Mesothelial cell of epicardium (in vitro differentiated cells): ENCODE measurements around the gene HKDC1. TPM values are rescaled to one million over a fixed set of nuclear protein-coding genes. Genes with fewer than 3 reads are reported as not detected.

ENCODE experiments used
- DNase-seq, 2 experiments: peaks; one replicate each; pipeline ENCODE4 v3.0.0; 2021; ENCODE audit warnings: low spot score in 2 of 2; ENCODE audit not compliant: unreplicated experiment in 2 of 2
- H3K27ac Mint-ChIP-seq: 2 replicates; pipeline ENCODE4 v1.8.0; 2021; ENCODE audit warnings: mixed read lengths
- H3K27me3 Mint-ChIP-seq: 2 replicates; pipeline ENCODE4 v1.8.0; 2021; ENCODE audit warnings: low read depth, mixed read lengths
- H3K36me3 Mint-ChIP-seq: 2 replicates; pipeline ENCODE4 v1.8.0; 2021; ENCODE audit warnings: mixed read lengths
- H3K4me1 Mint-ChIP-seq: 2 replicates; pipeline ENCODE4 v1.8.0; 2021; ENCODE audit warnings: mixed read lengths
- H3K4me3 Mint-ChIP-seq: 2 replicates; pipeline ENCODE4 v1.8.0; 2021; ENCODE audit warnings: mild to moderate bottlenecking, moderate library complexity, mixed read lengths
- H3K9me3 Mint-ChIP-seq: 2 replicates; pipeline ENCODE4 v1.8.0; 2021; ENCODE audit warnings: mixed read lengths
- total RNA-seq: library from RNA; stranded (reverse); gene quantifications from 3 replicates; pipeline ENCODE4 v1.2.1, GENCODE V29; 2021
- TF ChIP-seq, protein P1 (sequence below): fragments of 200-600 bp; sonication (generic); IDR thresholded peaks from one replicate; pipeline ENCODE4 v1.5.0; 2021; ENCODE audit warnings: antibody characterized with exemption; ENCODE audit not compliant: unreplicated experiment

HKDC1 gene
- total RNA-seq, 1 donor from 2014 or later, result not detected

- H3K27ac Mint-ChIP-seq, result no peak overlapping the region
- DNase-seq, result no peak
- peaks cover 26% of the 10 kb centered on the region for H3K36me3 Mint-ChIP-seq
Observed at GRCh38 chr10:69202332-69202731, 17.8 kb upstream of the HKDC1 start.

DNA sequence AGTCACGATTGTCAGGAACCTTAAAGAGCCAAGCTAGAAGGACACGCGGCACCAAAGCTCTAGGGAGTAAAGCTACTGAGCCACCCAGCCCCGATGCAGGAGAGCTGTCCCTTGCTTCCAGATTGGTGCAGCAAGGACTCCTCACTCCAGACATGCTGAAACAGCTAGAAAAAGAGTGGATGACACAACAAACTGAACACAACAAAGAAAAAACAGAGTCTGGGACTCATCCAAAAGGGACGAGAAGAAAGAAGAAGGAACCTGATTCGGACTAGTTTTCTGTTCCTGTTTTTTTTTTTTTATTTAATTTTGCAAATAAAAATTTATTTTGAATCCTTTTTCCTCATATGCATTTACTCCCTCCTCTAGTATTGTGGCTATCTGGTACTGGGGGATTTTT lies 11.4 kb upstream of the HKDC1 start:
- Mint-ChIP-seq H3K36me3 (peaks cover 27% of the 10 kb centered on the region), H3K27me3 (no peaks in the 10 kb centered on the region), H3K27ac (no peak overlapping the region), H3K4me3 (no peak overlapping the region), H3K4me1 (no peaks in the 10 kb centered on the region), H3K9me3 (peaks cover 4% of the 10 kb centered on the region)
- TF ChIP-seq, protein P1, sequence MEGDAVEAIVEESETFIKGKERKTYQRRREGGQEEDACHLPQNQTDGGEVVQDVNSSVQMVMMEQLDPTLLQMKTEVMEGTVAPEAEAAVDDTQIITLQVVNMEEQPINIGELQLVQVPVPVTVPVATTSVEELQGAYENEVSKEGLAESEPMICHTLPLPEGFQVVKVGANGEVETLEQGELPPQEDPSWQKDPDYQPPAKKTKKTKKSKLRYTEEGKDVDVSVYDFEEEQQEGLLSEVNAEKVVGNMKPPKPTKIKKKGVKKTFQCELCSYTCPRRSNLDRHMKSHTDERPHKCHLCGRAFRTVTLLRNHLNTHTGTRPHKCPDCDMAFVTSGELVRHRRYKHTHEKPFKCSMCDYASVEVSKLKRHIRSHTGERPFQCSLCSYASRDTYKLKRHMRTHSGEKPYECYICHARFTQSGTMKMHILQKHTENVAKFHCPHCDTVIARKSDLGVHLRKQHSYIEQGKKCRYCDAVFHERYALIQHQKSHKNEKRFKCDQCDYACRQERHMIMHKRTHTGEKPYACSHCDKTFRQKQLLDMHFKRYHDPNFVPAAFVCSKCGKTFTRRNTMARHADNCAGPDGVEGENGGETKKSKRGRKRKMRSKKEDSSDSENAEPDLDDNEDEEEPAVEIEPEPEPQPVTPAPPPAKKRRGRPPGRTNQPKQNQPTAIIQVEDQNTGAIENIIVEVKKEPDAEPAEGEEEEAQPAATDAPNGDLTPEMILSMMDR, result no peak
- DNase-seq, result no peak

More at GRCh38 chr10:69202332-69202731, 17.8 kb upstream of the HKDC1 start:
- H3K4me3 Mint-ChIP-seq, result no peak overlapping the region
- H3K9me3 Mint-ChIP-seq, result no peaks in the 10 kb centered on the region
- no peaks in the 10 kb centered on the region for H3K4me1 Mint-ChIP-seq
- TF ChIP-seq, protein P1, result no peak
- no peaks in the 10 kb centered on the region for H3K27me3 Mint-ChIP-seq

DNA sequence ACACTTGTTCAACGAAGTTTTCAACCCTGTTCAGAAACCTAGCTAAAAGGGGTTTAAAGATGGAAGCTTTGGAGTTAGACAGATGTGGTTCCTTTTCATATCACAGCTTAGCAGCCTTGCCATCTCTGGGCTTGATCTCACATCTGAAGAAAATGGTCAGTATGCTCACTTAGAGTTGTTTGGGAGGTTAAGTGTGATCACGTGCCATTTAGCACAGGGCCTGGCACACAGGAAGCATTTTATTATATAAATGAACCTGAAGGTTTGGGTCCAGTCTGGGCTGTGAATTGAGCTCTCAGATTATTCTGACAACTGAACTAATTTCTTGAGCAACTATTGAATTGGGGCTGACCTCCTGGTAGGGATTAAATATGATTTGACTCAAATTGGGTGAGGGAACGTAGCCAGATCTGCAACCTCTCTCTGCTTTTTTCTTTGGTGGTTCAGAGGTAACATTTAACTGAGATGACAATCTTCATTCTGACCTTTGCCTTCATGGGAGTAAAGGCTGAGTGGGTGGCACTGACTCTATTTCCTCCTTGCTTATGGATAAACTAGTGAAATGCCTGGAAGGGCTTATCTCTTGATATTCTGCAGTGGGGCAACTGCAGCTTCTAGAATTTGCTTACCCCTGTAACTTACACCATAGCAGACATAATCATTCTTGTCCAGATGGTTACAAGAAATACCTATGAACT lies 10.2 kb upstream of the HKDC1 start:
- no peaks in the 10 kb centered on the region for H3K4me1 Mint-ChIP-seq
- H3K27ac Mint-ChIP-seq, result no peak overlapping the region
- peaks cover 26% of the 10 kb centered on the region for H3K36me3 Mint-ChIP-seq
- H3K27me3 Mint-ChIP-seq, result no peaks in the 10 kb centered on the region
- no peak for DNase-seq
- H3K9me3 Mint-ChIP-seq, result peaks cover 13% of the 10 kb centered on the region
- TF ChIP-seq, protein P1, result no peak
- no peak overlapping the region for H3K4me3 Mint-ChIP-seq

GRCh38 chr10:69211104-69211503 lies 9.0 kb upstream of the HKDC1 start:
- H3K9me3 Mint-ChIP-seq, result peaks cover 13% of the 10 kb centered on the region
- H3K4me1 Mint-ChIP-seq, result peaks cover 8% of the 10 kb centered on the region
- no peak overlapping the region for H3K27ac Mint-ChIP-seq
- H3K4me3 Mint-ChIP-seq, result no peak overlapping the region
- no peaks in the 10 kb centered on the region for H3K27me3 Mint-ChIP-seq
- peaks cover 20% of the 10 kb centered on the region for H3K36me3 Mint-ChIP-seq
- DNase-seq, result no peak
- TF ChIP-seq, protein P1, result no peak

DNA sequence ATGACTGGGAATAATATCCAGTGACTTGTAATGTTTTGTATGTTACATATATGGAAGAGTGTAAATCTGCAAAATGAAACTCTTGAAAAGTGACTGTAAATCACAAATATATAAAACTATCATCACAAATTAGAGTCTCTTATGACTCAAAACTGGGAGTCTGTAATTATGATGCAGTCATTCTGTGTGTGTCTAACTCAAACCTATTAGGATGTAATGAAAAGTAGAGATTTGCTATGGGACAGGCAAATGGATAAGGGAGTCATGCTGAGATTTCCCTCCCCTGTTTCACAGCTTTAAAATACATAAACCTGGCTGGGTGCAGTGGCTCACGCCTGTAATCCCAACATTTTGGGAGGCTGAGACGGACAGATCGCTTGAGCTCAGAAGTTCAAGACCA lies 8.6 kb upstream of the HKDC1 start:
- H3K27ac Mint-ChIP-seq, result no peak overlapping the region
- no peaks in the 10 kb centered on the region for H3K27me3 Mint-ChIP-seq
- TF ChIP-seq, protein P1, result no peak
- H3K36me3 Mint-ChIP-seq, result peaks cover 15% of the 10 kb centered on the region
- H3K4me3 Mint-ChIP-seq, result no peak overlapping the region
- peaks cover 13% of the 10 kb centered on the region for H3K9me3 Mint-ChIP-seq
- H3K4me1 Mint-ChIP-seq, result peaks cover 9% of the 10 kb centered on the region
- DNase-seq, result no peak
